Measurements from ENCODE around the gene CEACAM3.
"Not testable (repeated sequence)": the region's sequence is repeated elsewhere in the genome, so short reads cannot be mapped to it uniquely, and the experiment has no call there.

The CEACAM3 gene

DNA sequence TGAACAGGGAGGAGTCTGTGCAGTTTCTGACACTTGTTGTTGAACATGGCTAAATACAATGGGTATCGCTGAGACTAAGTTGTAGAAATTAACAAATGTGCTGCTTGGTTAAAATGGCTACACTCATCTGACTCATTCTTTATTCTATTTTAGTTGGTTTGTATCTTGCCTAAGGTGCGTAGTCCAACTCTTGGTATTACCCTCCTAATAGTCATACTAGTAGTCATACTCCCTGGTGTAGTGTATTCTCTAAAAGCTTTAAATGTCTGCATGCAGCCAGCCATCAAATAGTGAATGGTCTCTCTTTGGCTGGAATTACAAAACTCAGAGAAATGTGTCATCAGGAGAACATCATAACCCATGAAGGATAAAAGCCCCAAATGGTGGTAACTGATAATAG lies 25.0 kb upstream of the CEACAM3 start:
- Histone ChIP-seq H3K27me3 (ENCODE audit: insufficient read depth, low read length) (no peaks in the 10 kb centered on the region), H3K9ac (ENCODE audit: low read depth, low read length) (no peak overlapping the region), H3K36me3 (ENCODE audit: insufficient read depth, low read depth, low read length) (no peaks in the 10 kb centered on the region), H3K9me3 (ENCODE audit: insufficient read depth, low read depth, low read length) (peaks cover 4% of the 10 kb centered on the region; the same call in 1 of the 2 replicates), H3K27ac (ENCODE audit: low read length) (no peak overlapping the region), H3K4me3 (ENCODE audit: low read length) (no peak overlapping the region), H3K4me1 (ENCODE audit: insufficient read depth, low read length) (no peaks in the 10 kb centered on the region)

DNA sequence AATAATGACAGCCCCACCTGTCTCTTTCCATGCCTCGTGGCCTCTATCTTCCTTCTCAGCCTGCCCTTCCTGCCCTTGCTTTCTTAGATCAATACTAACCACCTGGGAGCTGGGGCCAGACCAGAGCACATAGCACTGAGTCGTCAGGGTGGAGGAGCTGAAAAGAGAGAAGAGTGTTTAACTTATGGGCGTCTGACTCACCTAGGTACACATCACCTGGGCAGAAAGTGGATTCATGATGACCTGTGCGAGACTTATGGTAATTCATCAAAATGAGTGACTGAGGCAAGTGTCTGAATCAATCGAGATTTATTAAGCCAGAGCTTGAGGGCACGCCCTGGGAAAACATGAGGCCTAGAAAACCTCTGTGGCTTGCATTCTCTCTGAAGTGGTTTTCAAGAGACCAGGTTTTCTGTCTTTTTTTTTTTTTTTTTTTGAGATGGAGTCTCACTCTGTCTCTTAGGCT lies 21.8 kb upstream of the CEACAM3 start:
- H3K4me1 ChIP-seq (ENCODE audit: insufficient read depth, low read length), result no peaks in the 10 kb centered on the region
- no peak overlapping the region for H3K27ac ChIP-seq (ENCODE audit: low read length)
- H3K9me3 ChIP-seq (ENCODE audit: insufficient read depth, low read depth, low read length), result no peaks in the 10 kb centered on the region
- H3K36me3 ChIP-seq (ENCODE audit: insufficient read depth, low read depth, low read length), result no peaks in the 10 kb centered on the region
- no peaks in the 10 kb centered on the region for H3K27me3 ChIP-seq (ENCODE audit: insufficient read depth, low read length)
- H3K9ac ChIP-seq (ENCODE audit: low read depth, low read length), result no peak overlapping the region
- no peak overlapping the region for H3K4me3 ChIP-seq (ENCODE audit: low read length)

DNA sequence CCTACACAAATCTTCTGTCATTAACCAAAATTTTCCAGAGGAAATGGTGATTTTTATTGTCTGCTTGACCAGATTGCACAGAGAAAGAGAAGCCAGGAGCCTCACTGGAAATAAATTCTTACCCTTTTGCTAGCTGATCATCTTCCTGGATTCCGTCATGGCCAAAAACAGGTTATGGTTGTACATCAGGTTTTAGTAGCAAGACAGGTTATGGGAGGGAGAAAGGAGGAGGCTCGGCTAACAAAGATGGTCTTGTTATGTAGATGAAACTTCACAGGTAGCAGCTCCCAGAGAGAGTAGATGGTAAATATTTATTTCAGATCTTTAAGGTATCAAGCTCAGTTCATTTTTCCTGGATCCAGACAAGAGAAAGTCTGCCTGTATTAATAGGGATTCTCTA lies 19.7 kb upstream of the CEACAM3 start:
- no peak overlapping the region for H3K27ac ChIP-seq (ENCODE audit: low read length)
- H3K4me3 ChIP-seq (ENCODE audit: low read length), result no peak overlapping the region; the same call in 1 of the 2 replicates
- H3K27me3 ChIP-seq (ENCODE audit: insufficient read depth, low read length), result no peaks in the 10 kb centered on the region; the same call in 1 of the 2 replicates
- no peaks in the 10 kb centered on the region for H3K9me3 ChIP-seq (ENCODE audit: insufficient read depth, low read depth, low read length)
- no peak overlapping the region for H3K9ac ChIP-seq (ENCODE audit: low read depth, low read length)
- H3K4me1 ChIP-seq (ENCODE audit: insufficient read depth, low read length), result no peaks in the 10 kb centered on the region
- no peaks in the 10 kb centered on the region for H3K36me3 ChIP-seq (ENCODE audit: insufficient read depth, low read depth, low read length)

- Histone ChIP-seq H3K9me3 (ENCODE audit: insufficient read depth, low read depth, low read length) (no peaks in the 10 kb centered on the region), H3K27ac (ENCODE audit: low read length) (no peak overlapping the region), H3K4me1 (ENCODE audit: insufficient read depth, low read length) (no peaks in the 10 kb centered on the region), H3K4me3 (ENCODE audit: low read length) (no peak overlapping the region), H3K36me3 (ENCODE audit: insufficient read depth, low read depth, low read length) (no peaks in the 10 kb centered on the region), H3K9ac (ENCODE audit: low read depth, low read length) (no peak overlapping the region), H3K27me3 (ENCODE audit: insufficient read depth, low read length) (peaks cover 30% of the 10 kb centered on the region)
These were observed 12.8 kb upstream of the CEACAM3 start for GRCh38 chr19:41783612-41784011.

- H3K27me3 ChIP-seq (ENCODE audit: insufficient read depth, low read length), result peaks cover 30% of the 10 kb centered on the region
- H3K9ac ChIP-seq (ENCODE audit: low read depth, low read length), result no peak overlapping the region
- no peak overlapping the region for H3K27ac ChIP-seq (ENCODE audit: low read length)
- no peaks in the 10 kb centered on the region for H3K9me3 ChIP-seq (ENCODE audit: insufficient read depth, low read depth, low read length)
- H3K36me3 ChIP-seq (ENCODE audit: insufficient read depth, low read depth, low read length), result no peaks in the 10 kb centered on the region
- H3K4me3 ChIP-seq (ENCODE audit: low read length), result no peak overlapping the region
- no peaks in the 10 kb centered on the region for H3K4me1 ChIP-seq (ENCODE audit: insufficient read depth, low read length)
These were observed 12.1 kb upstream of the CEACAM3 start for GRCh38 chr19:41784312-41784711.

DNA sequence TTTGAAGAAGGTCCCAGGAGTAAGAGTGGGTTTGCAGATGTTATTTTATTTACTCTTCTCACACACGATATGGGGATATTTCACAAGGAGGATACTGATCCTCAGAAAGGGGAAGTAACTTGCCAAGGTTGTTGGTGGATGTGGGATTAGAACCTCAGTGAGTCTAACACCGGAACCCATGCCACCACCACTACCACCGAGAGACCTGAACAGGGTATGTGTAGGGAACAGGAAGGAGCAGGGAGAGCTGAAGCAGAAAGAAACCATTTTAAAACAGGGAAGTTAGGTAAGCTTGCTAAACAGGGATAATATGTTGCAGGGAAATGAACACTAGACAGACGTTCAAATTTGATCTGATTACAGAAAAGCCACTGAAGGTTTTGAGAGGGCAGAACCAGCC lies 11.6 kb upstream of the CEACAM3 start:
- Histone ChIP-seq H3K27me3 (ENCODE audit: insufficient read depth, low read length) (peaks cover 30% of the 10 kb centered on the region), H3K27ac (ENCODE audit: low read length) (no peak overlapping the region)

DNA sequence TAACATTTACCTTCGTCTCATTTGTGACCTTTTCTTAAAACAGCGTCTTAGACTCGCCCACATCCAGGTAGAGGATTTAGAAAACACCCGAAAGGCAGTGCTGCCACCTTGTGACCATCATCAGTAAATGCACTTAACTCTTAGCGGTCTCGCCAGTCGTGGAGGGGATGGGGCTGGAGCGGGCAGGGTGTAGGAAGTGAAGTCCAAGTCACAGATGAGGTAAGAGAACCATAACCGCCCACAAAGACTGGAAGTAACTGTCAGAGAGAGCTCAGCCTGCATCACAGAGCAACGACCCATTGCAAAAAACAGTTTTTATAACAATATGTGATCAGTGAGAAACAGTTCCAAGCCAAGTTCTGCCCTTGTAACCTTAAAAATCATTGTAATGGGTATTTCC lies 10.7 kb upstream of the CEACAM3 start:
- H3K27ac ChIP-seq (ENCODE audit: low read length), result no peak overlapping the region
- peak overlapping the region; percentile 15; the same call in 1 of the 2 replicates for H3K4me3 ChIP-seq (ENCODE audit: low read length)
- H3K4me1 ChIP-seq (ENCODE audit: insufficient read depth, low read length), result no peaks in the 10 kb centered on the region
- H3K27me3 ChIP-seq (ENCODE audit: insufficient read depth, low read length), result peaks cover 32% of the 10 kb centered on the region
- no peaks in the 10 kb centered on the region for H3K36me3 ChIP-seq (ENCODE audit: insufficient read depth, low read depth, low read length)
- no peak overlapping the region for H3K9ac ChIP-seq (ENCODE audit: low read depth, low read length)
- H3K9me3 ChIP-seq (ENCODE audit: insufficient read depth, low read depth, low read length), result no peaks in the 10 kb centered on the region

More for the DNA sequence above, 11.6 kb upstream of the CEACAM3 start:
- H3K9me3 ChIP-seq (ENCODE audit: insufficient read depth, low read depth, low read length), result no peaks in the 10 kb centered on the region
- no peak overlapping the region for H3K9ac ChIP-seq (ENCODE audit: low read depth, low read length)
- no peaks in the 10 kb centered on the region for H3K4me1 ChIP-seq (ENCODE audit: insufficient read depth, low read length)
- H3K4me3 ChIP-seq (ENCODE audit: low read length), result no peak overlapping the region
- no peaks in the 10 kb centered on the region for H3K36me3 ChIP-seq (ENCODE audit: insufficient read depth, low read depth, low read length)

- peaks cover 35% of the 10 kb centered on the region for H3K27me3 ChIP-seq (ENCODE audit: insufficient read depth, low read length)
These were observed 9.3 kb upstream of the CEACAM3 start for GRCh38 chr19:41787055-41787454.

DNA sequence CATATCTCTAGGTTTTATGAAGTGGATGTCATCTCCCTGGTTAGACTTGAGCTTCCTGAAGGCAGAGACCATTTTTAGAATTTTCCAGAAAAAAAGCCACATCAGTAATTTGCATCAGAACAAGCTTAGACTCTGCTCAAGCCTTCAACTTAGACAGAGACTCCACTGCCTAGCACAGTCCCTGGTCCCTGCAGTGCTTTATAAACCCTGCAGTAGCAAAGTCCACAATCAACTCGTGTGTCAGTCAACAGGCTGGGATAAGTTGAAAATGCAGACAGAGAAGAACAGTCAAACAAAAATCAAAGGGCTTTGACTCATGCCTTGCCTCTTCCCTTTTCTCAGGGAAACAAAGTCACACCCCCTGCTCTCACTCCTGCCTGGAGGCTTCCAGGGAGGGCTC lies 7.9 kb upstream of the CEACAM3 start:
- peaks cover 44% of the 10 kb centered on the region for H3K27me3 ChIP-seq (ENCODE audit: insufficient read depth, low read length)
- not testable (repeated sequence) for H3K4me1 ChIP-seq (ENCODE audit: insufficient read depth, low read length); H3K36me3 ChIP-seq (ENCODE audit: insufficient read depth, low read depth, low read length); H3K27ac ChIP-seq (ENCODE audit: low read length); H3K4me3 ChIP-seq (ENCODE audit: low read length); H3K9ac ChIP-seq (ENCODE audit: low read depth, low read length); H3K9me3 ChIP-seq (ENCODE audit: insufficient read depth, low read depth, low read length)

More at GRCh38 chr19:41787055-41787454, 9.3 kb upstream of the CEACAM3 start:
- Histone ChIP-seq H3K9ac (ENCODE audit: low read depth, low read length) (no peak overlapping the region), H3K4me3 (ENCODE audit: low read length) (no peak overlapping the region), H3K36me3 (ENCODE audit: insufficient read depth, low read depth, low read length) (no peaks in the 10 kb centered on the region), H3K4me1 (ENCODE audit: insufficient read depth, low read length) (no peaks in the 10 kb centered on the region), H3K27ac (ENCODE audit: low read length) (no peak overlapping the region), H3K9me3 (ENCODE audit: insufficient read depth, low read depth, low read length) (no peaks in the 10 kb centered on the region)

- not testable (repeated sequence) for H3K9me3 ChIP-seq (ENCODE audit: insufficient read depth, low read depth, low read length); H3K4me1 ChIP-seq (ENCODE audit: insufficient read depth, low read length); H3K9ac ChIP-seq (ENCODE audit: low read depth, low read length); H3K36me3 ChIP-seq (ENCODE audit: insufficient read depth, low read depth, low read length); H3K27ac ChIP-seq (ENCODE audit: low read length); H3K4me3 ChIP-seq (ENCODE audit: low read length)
- peaks cover 44% of the 10 kb centered on the region for H3K27me3 ChIP-seq (ENCODE audit: insufficient read depth, low read length)
These were observed 7.3 kb upstream of the CEACAM3 start for GRCh38 chr19:41789053-41789452.

DNA sequence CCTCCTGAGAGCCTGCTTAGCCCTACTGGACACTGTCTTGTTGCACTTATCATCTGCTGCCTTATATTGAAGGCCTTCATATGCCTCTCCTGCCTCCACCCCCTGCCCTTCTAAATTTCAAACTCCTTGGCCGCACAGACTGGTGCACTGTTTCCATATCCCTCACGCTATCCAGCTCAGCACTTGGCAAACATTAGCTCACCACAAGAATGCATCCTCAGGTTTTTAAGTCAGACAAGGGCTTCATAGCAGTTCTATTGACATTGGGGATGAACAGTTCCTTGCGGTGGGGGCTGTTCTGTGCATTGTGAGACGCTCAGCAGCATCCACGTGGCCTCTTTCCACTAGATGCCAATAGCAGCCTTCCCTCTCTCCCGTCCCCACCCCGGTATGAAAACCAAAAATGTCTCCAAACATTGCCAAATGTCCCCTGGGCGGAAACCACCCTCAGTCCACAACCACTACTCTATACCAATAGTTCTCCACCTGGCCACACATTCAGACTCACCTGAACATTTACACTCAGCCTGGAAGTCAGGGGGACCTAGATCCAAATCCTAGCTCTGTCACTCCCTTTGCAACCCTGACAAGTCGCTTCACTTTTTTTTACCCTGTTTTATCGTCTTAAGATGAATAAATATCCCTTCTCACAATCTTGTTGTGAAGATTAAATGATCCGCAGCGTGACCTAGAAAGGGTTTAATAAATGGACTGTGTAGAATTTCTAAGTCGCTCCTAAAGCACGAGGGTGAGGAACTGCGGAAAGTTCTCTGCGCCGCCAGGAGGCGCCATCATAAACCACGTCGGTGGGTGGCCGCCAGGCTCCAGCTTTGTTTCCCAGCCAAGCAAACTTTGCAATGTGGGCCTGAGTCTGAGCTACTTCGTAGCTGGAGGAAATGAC lies 3.6 kb upstream of the CEACAM3 start:
- Histone ChIP-seq H3K4me1 (ENCODE audit: insufficient read depth, low read length) (no peaks in the 10 kb centered on the region), H3K27me3 (ENCODE audit: insufficient read depth, low read length) (peaks cover 20% of the 10 kb centered on the region), H3K9me3 (ENCODE audit: insufficient read depth, low read depth, low read length) (no peaks in the 10 kb centered on the region), H3K4me3 (ENCODE audit: low read length) (no peak overlapping the region), H3K27ac (ENCODE audit: low read length) (no peak overlapping the region), H3K36me3 (ENCODE audit: insufficient read depth, low read depth, low read length) (no peaks in the 10 kb centered on the region), H3K9ac (ENCODE audit: low read depth, low read length) (no peak overlapping the region)

DNA sequence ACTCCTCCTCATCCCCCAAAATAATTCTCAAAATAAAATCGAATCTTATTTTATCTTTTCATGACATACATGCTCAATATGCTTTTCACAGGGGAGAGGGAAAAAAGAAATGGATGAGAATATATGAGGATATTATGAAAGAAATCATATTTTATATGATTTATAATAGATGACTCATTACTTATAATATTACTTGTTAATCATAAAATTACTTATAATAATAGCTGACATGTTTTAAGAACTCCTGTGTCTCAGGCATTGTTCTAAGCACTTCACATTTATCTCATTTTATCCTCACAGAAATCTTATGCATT lies 3.0 kb upstream of the CEACAM3 start:
- H3K27me3 ChIP-seq (ENCODE audit: insufficient read depth, low read length), result peaks cover 20% of the 10 kb centered on the region
- no peak overlapping the region for H3K9ac ChIP-seq (ENCODE audit: low read depth, low read length)
- H3K4me1 ChIP-seq (ENCODE audit: insufficient read depth, low read length), result no peaks in the 10 kb centered on the region
- no peak overlapping the region for H3K27ac ChIP-seq (ENCODE audit: low read length)
- no peak overlapping the region for H3K4me3 ChIP-seq (ENCODE audit: low read length)
- H3K9me3 ChIP-seq (ENCODE audit: insufficient read depth, low read depth, low read length), result no peaks in the 10 kb centered on the region
- no peaks in the 10 kb centered on the region for H3K36me3 ChIP-seq (ENCODE audit: insufficient read depth, low read depth, low read length)
